Aortic smooth muscle cell (primary cell): ENCODE results near the gene BRK1. TPM values are rescaled to one million over a fixed set of nuclear protein-coding genes. Genes with fewer than 3 reads are reported as not detected.

ENCODE experiments used
- total RNA-seq: library from RNA; depleted of rRNA; stranded (reverse); fragments of >200 nt; gene quantifications from 2 replicates; pipeline ENCODE4 v1.2.3, GENCODE V29; 2014

The BRK1 gene
- total RNA-seq: 113 and 134 TPM in 2 replicates

DNA sequence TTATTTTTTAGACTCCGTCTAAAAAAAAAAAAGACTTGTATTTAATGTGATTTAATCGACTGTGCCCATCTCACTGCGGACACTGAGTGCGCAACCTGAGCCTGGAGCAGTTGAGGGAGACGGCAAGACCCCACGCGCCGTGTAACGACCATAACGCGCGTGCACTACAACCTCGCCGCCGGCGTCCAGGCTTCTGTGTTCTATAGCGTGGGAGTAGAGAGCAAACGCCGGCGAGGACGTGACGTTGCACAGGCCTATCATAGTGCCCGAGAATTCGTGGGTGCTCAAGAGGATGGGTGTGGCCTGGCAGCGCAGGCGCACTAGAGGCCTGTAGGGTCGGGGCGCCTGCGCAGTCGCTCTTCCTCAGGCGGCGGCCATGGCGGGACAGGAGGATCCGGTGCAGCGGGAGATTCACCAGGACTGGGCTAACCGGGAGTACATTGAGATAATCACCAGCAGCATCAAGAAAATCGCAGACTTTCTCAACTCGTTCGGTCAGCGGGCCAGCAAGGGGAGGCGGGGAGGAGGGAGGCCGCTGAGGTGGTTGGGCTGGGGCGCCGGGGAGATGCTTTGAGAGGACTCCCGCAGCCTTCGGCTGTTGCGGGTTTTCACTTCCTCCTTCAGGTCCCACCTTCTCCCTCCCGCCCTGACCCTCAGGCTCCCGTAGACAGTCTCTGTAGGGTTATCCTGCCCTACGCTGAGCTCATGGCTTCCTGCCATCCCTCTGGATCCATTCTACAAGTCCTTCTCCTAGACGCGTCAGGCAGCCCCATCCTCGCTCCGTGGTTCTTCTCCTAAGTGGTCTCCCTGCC lies at the start of gene BRK1:
BRK1 (plus strand) TSS at position 350 of the 812 bp plus-strand sequence; CDS start at position 377, 27 bp downstream.

DNA sequence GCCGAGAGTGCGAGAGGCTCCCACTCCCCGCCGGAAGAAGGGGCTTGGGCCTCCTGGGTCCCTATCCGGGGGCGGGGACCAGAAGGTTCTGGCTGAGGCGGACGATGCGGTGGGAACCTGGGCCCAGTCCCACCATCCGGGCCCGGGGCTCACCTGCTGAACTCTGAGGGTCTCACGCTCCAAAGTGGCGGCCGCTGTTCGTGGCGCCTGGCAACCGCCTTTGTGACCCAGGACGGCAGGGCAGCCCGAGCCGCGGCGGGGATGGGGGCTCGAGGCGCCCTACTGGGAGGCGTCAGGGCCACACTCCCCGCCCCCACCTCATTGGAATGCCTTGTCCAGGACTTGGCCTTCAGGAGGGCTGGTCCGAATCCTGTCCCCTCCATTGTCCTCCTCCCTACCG lies 7.4 kb upstream of the BRK1 start, which contains the start of gene FANCD2OS:
FANCD2OS (minus strand) TSS at position 165 of the 400 bp plus-strand sequence. CDS start 3,481 bp downstream, outside the sequence.

DNA sequence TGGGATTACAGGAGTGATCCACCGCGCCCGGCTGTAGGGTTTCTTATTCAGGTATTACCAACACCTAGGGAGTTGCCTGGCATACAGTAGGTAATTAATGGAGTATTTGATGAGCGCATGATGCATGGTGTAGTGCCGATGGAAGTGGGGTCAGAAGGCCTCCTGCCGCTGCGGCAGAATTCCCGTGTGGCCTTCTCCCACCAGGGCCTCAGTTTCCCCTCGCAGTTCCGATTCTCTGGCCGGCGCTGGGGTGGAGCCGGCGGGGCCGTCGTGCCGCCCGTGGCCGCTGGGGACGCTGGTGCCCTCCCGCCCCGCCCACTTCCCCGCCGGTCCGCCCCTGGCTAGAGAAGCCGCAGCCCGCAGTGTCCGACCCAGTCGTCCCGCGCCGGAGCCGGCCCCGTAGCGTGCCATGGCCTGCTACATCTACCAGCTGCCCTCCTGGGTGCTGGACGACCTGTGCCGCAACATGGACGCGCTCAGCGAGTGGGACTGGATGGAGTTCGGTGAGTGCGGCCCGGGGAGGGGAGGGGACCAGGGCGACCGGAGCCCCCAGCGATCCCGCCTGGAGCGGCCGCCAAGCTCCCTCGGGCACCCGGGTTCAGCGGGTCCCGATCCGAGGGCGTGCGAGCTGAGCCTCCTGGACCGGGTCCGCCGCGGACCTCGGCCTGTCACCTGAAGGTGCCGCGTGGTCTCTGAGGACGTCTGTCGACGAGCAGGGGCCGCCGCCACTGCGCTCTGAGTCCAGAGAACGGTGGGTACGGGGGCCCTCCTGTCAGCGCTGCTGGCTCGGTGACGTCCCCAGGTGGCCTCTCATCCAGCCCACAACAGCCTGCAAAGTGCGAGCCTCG lies 49.3 kb downstream of the BRK1 start, which contains the start of gene IRAK2:
IRAK2 (plus strand) TSS at position 374 of the 848 bp plus-strand sequence; CDS start at position 410, 36 bp downstream.

Other genes starting within 250 kb of the BRK1 start
- gene CIDEC, start 235.4 kb upstream of the BRK1 start, total RNA-seq: not detected in 2 replicates
- gene JAGN1, start 225.1 kb upstream of the BRK1 start, total RNA-seq: 13.4 and 17.4 TPM in 2 replicates
- 3.5 and 4.4 TPM in 2 replicates for gene IL17RE, start 212.8 kb upstream of the BRK1 start, total RNA-seq
- 29.2 and 36.5 TPM in 2 replicates for gene IL17RC, start 198.6 kb upstream of the BRK1 start, total RNA-seq
- 20.3 and 25.4 TPM in 2 replicates for gene CRELD1, start 181.8 kb upstream of the BRK1 start, total RNA-seq
- 2.5 and 2.6 TPM in 2 replicates for gene PRRT3, start 163.3 kb upstream of the BRK1 start, total RNA-seq
- gene EMC3, start 128.8 kb upstream of the BRK1 start, total RNA-seq: 74.0 and 83.0 TPM in 2 replicates
- 13.1 and 25.9 TPM in 2 replicates for gene FANCD2, start 89.2 kb upstream of the BRK1 start, total RNA-seq
- gene FANCD2OS, start 7.4 kb upstream of the BRK1 start, total RNA-seq: not detected in 2 replicates
- gene VHL, start 26.1 kb downstream of the BRK1 start, total RNA-seq: 31.0 and 32.2 TPM in 2 replicates
- 7.2 and 8.3 TPM in 2 replicates for gene IRAK2, start 49.2 kb downstream of the BRK1 start, total RNA-seq
- gene TATDN2, start 132.8 kb downstream of the BRK1 start, total RNA-seq: 10.7 and 10.8 TPM in 2 replicates
- gene GHRL, start 177.3 kb downstream of the BRK1 start, total RNA-seq: not detected in 2 replicates
- 317 and 382 TPM in 2 replicates for gene SEC13, start 205.4 kb downstream of the BRK1 start, total RNA-seq